Esophagus squamous epithelium (tissue), 4 donors: ENCODE results near the gene CACNB4.

Source experiments
- POLR2A ChIP-seq, 4 donors: fragments of 450-650 bp; IDR thresholded peaks; one replicate each; pipeline ENCODE4 v1.6.1; 2017; ENCODE audit warnings: antibody characterized with exemption in 4 of 4, mild to moderate bottlenecking in 4 of 4, moderate library complexity in 3 of 4
- TF ChIP-seq, protein P1 (sequence below), 6 experiments: fragments of 450-650 bp in 4 of 6; fragments of 200-600 bp in 2 of 6; sonication (generic) in 2 of 6; IDR thresholded peaks; one replicate each; pipeline ENCODE4 v1.5.1; 2016 to 2019; ENCODE audit warnings: antibody characterized with exemption in 6 of 6, mild to moderate bottlenecking in 4 of 6, moderate library complexity in 4 of 6

DNA sequence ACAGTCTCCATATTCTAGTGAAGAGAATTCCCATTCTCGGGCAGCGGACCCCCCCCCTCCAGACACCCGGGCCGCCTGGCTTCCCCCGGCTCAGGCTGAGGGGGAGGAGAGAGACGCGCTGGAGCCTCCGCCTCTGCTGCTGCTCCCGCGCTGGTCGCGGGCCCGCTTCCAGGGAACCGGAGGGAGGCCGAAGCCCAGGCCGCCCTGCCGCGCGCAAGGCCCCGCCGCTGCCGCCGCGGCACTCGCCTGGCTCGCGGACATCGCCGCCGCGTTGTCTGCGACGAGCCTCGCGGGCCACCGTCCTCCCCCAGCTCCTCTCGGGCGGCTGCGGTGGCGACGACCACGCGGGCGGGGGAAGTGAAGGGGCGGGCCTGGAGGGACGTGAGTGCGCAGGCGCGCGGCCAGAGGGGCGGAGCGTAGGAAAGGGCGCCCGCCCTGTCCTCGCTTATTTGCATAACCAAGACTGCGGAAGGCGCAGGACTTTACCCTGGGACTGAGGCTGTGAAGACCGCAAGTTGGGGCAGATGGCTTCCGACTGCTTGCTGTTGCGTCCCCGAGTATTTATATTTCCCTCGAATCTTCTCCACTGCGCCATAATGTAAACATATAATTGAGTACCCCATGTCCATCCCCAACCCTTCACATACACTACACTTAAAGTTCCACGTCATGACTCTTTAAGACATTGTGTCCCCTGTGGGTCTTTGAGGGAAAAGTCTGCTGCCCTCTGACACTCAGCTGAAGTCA is 270.5 kb downstream of the CACNB4 start, which contains the start of gene ARL5A:
- peak in 3 of 4 donors; percentile 68 to 91 (median 86) for TF ChIP-seq POLR2A (IDR thresholded peaks at IDR 0.05)
- TF ChIP-seq, protein P1, sequence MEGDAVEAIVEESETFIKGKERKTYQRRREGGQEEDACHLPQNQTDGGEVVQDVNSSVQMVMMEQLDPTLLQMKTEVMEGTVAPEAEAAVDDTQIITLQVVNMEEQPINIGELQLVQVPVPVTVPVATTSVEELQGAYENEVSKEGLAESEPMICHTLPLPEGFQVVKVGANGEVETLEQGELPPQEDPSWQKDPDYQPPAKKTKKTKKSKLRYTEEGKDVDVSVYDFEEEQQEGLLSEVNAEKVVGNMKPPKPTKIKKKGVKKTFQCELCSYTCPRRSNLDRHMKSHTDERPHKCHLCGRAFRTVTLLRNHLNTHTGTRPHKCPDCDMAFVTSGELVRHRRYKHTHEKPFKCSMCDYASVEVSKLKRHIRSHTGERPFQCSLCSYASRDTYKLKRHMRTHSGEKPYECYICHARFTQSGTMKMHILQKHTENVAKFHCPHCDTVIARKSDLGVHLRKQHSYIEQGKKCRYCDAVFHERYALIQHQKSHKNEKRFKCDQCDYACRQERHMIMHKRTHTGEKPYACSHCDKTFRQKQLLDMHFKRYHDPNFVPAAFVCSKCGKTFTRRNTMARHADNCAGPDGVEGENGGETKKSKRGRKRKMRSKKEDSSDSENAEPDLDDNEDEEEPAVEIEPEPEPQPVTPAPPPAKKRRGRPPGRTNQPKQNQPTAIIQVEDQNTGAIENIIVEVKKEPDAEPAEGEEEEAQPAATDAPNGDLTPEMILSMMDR (IDR thresholded peaks at IDR 0.05): peak in 1 of 6 experiments; percentile 46
